ENCODE data around the gene CCIN.

- TF ChIP-seq CTCF (IDR thresholded peaks at IDR 0.05) (no peak), SIN3A (IDR thresholded peaks at IDR 0.05; ENCODE audit: borderline replicate concordance, insufficient read depth, low read depth, low read length) (no peak), POLR2AphosphoS5 (IDR thresholded peaks at IDR 0.05; ENCODE audit: low read depth, low read length) (no peak), REST (IDR thresholded peaks at IDR 0.05; ENCODE audit: insufficient read depth in 1 of 2, low read depth in 2 of 2, low read length in 1 of 2) (no peak), TCF7L2 (IDR thresholded peaks at IDR 0.05; ENCODE audit: low read depth, low read length) (no peak)
Measured at GRCh38 chr9:36158917-36159316, 10.3 kb upstream of the CCIN start.

Measured in Panc1 (cell line).